Ishikawa (cell line): ENCODE data around the gene WSCD2.

Experiments used
- CEBPB ChIP-seq: IDR thresholded peaks from 2 replicates; pipeline ENCODE4 v1.6.1; 2012
- CREB1 ChIP-seq: IDR thresholded peaks from 2 replicates; pipeline ENCODE4 v1.6.1; 2012; ENCODE audit warnings: low read depth
- EGR1 ChIP-seq: IDR thresholded peaks from 2 replicates; pipeline ENCODE4 v1.6.1; 2012
- FOXM1 ChIP-seq: IDR thresholded peaks from 2 replicates; pipeline ENCODE4 v1.6.1; 2012; ENCODE audit warnings: low read depth, borderline replicate concordance
- NFIC ChIP-seq: IDR thresholded peaks from 2 replicates; pipeline ENCODE4 v1.6.1; 2012
- RAD21 ChIP-seq: IDR thresholded peaks from 2 replicates; pipeline ENCODE4 v1.6.1; 2012; ENCODE audit warnings: low read depth
- TAF1 ChIP-seq: IDR thresholded peaks from 2 replicates; pipeline ENCODE4 v1.6.1; 2012; ENCODE audit warnings: low read depth, mild to moderate bottlenecking
- TCF12 ChIP-seq: IDR thresholded peaks from 2 replicates; pipeline ENCODE4 v1.6.1; 2012; ENCODE audit warnings: low read depth
- TEAD4 ChIP-seq: IDR thresholded peaks from 2 replicates; pipeline ENCODE4 v1.6.1; 2012
- YY1 ChIP-seq: IDR thresholded peaks from 2 replicates; pipeline ENCODE4 v1.6.1; 2012; ENCODE audit warnings: low read depth
- TF ChIP-seq, protein P1 (sequence below): IDR thresholded peaks from 2 replicates; pipeline ENCODE4 v1.6.1; 2012; ENCODE audit warnings: low read depth, mild to moderate bottlenecking
- TF ChIP-seq, protein P2 (sequence below): IDR thresholded peaks from 2 replicates; pipeline ENCODE4 v1.6.1; 2012
- TF ChIP-seq, protein P3 (sequence below): IDR thresholded peaks from 2 replicates; pipeline ENCODE4 v1.6.1; 2012

Gene WSCD2

DNA sequence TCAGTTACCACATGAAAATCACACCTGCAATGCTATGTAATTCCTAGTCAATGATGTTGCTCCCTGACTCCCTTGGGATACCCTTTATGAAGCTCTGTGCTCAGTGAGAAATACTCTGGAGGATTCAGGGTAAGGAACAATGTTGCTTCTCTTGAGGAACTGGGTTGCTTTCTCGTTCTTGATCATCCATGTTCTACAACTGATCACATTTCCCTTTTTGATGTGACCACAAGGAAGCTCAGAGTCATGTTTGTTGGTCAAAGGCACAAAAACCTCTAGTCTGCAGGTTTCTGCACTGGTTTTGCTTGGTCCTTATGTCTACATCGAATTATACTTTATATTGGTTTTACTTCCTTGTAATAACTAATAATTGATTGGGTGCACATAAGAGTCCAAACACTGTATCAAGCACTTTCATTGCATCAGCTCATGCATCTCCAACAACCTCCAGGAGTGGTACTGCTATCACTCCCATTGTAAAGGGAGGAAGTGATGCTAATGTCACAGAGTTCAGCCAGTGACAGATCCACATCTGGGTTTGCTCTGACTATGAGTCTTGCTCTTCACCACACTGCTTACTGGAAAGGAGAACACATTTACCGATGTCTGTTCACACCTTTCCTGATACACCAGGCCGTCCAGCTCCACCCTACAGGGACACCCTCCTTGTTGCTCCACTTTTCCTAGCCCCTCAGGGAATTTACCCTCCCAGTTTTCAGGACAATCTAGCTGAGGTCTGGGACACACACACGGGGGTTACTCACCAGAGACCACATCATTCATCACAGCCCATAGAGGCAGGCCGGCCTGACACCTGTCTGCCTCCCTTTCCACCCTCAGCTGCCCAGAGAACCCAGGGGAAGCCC lies 169.0 kb downstream of the WSCD2 start:
- no peak for TF ChIP-seq TEAD4

DNA sequence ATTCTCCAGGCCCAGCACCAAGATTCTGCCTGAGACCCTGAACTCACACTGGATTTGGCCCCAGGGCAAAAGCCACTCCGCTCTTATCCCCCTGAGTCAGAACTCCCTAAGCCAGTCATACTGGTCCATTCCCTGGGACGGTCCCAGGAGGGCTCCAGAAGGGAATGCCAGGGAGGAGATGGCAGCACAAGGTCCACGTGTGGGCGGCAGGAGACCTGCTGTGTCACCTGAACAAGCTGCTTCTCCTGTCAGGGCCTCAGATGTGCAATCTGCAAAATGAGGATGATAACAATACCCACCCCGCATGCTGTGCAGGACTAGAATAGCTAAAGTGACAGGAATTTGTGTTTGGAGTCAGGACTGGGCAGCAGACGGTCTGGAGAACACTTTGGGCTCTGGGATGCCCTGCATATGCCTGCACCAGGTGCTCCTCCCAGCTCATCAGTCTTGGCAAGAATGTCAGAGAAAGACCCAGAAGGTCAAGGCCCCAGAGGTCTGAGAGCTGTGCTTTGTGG lies 169.7 kb downstream of the WSCD2 start:
- TF ChIP-seq EGR1, result no peak
- TF ChIP-seq FOXM1, result no peak
- TF ChIP-seq TAF1, result no peak
- TF ChIP-seq, protein P1, sequence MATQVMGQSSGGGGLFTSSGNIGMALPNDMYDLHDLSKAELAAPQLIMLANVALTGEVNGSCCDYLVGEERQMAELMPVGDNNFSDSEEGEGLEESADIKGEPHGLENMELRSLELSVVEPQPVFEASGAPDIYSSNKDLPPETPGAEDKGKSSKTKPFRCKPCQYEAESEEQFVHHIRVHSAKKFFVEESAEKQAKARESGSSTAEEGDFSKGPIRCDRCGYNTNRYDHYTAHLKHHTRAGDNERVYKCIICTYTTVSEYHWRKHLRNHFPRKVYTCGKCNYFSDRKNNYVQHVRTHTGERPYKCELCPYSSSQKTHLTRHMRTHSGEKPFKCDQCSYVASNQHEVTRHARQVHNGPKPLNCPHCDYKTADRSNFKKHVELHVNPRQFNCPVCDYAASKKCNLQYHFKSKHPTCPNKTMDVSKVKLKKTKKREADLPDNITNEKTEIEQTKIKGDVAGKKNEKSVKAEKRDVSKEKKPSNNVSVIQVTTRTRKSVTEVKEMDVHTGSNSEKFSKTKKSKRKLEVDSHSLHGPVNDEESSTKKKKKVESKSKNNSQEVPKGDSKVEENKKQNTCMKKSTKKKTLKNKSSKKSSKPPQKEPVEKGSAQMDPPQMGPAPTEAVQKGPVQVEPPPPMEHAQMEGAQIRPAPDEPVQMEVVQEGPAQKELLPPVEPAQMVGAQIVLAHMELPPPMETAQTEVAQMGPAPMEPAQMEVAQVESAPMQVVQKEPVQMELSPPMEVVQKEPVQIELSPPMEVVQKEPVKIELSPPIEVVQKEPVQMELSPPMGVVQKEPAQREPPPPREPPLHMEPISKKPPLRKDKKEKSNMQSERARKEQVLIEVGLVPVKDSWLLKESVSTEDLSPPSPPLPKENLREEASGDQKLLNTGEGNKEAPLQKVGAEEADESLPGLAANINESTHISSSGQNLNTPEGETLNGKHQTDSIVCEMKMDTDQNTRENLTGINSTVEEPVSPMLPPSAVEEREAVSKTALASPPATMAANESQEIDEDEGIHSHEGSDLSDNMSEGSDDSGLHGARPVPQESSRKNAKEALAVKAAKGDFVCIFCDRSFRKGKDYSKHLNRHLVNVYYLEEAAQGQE, result no peak
- TF ChIP-seq NFIC, result no peak
- TF ChIP-seq TCF12, result no peak
- TF ChIP-seq TEAD4, result no peak
- no peak for TF ChIP-seq CEBPB
- TF ChIP-seq, protein P2, sequence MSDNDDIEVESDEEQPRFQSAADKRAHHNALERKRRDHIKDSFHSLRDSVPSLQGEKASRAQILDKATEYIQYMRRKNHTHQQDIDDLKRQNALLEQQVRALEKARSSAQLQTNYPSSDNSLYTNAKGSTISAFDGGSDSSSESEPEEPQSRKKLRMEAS, result no peak
- TF ChIP-seq RAD21, result no peak
- TF ChIP-seq CREB1, result no peak
- TF ChIP-seq YY1, result no peak

DNA sequence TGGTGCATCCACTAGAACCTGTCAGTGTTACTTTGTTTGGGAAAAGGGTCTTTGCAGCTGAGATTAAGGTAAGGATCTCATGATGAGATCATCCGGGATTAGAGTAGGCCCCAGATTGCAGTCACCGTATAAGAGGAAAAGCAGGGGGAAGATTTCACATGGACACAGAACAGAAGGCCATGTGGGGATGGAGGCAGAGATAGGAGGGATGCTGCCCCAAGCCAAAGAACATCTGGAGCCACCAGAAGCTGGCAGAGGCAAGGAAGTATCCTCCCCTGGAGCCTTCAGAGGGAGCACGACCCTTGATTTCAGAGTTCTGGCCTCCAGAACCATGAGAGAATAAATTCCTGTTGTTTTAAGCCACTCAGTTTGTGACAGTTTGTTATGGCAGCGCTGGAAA lies 170.4 kb downstream of the WSCD2 start:
- TF ChIP-seq RAD21, result no peak
- no peak for TF ChIP-seq TCF12
- TF ChIP-seq, protein P3, sequence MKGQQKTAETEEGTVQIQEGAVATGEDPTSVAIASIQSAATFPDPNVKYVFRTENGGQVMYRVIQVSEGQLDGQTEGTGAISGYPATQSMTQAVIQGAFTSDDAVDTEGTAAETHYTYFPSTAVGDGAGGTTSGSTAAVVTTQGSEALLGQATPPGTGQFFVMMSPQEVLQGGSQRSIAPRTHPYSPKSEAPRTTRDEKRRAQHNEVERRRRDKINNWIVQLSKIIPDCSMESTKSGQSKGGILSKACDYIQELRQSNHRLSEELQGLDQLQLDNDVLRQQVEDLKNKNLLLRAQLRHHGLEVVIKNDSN, result no peak
- no peak for TF ChIP-seq YY1
- no peak for TF ChIP-seq FOXM1
- TF ChIP-seq EGR1, result no peak
- no peak for TF ChIP-seq CREB1
- no peak for TF ChIP-seq TEAD4
